SK-N-SH treated with all-trans-retinoic acid at 6 μM for 48 hours (cell line): ENCODE measurements around the gene PAXX.

Experiments
- BACH2 ChIP-seq: fragments of 250-450 bp; sonication (Bioruptor Pico); IDR thresholded peaks from 2 replicates; pipeline ENCODE4 v1.9.0; 2021; ENCODE audit warnings: mild to moderate bottlenecking, borderline replicate concordance
- CREB5 ChIP-seq: fragments of 250-450 bp; sonication (Bioruptor Pico); IDR thresholded peaks from 2 replicates; pipeline ENCODE4 v1.5.1; 2020; ENCODE audit warnings: low read depth, mild to moderate bottlenecking, moderate library complexity
- GLIS3 ChIP-seq: fragments of 250-450 bp; sonication (Bioruptor Pico); IDR thresholded peaks from 2 replicates; pipeline ENCODE4 v1.5.0; 2020; ENCODE audit warnings: mild to moderate bottlenecking, moderate library complexity
- PATZ1 ChIP-seq: fragments of 250-450 bp; sonication (Bioruptor Pico); IDR thresholded peaks from 2 replicates; pipeline ENCODE4 v1.8.0; 2020; ENCODE audit warnings: mild to moderate bottlenecking, moderate library complexity, borderline replicate concordance
- RARB ChIP-seq: fragments of 250-450 bp; sonication (Bioruptor Pico); IDR thresholded peaks from 2 replicates; pipeline ENCODE4 v1.8.0; 2021; ENCODE audit warnings: mild to moderate bottlenecking, moderate library complexity
- TCF4 ChIP-seq: fragments of 250-450 bp; sonication (Bioruptor Pico); IDR thresholded peaks from 2 replicates; pipeline ENCODE4 v1.8.0; 2021; ENCODE audit warnings: mild to moderate bottlenecking, moderate library complexity, borderline replicate concordance
- TOX ChIP-seq: fragments of 250-450 bp; sonication (Bioruptor Pico); IDR thresholded peaks from 2 replicates; pipeline ENCODE4 v1.8.0; 2021; ENCODE audit warnings: mild to moderate bottlenecking, moderate library complexity, borderline replicate concordance
- TSHZ2 ChIP-seq: fragments of 250-450 bp; sonication (Bioruptor Pico); IDR thresholded peaks from 2 replicates; pipeline ENCODE4 v1.5.0; 2020; ENCODE audit warnings: mild to moderate bottlenecking, moderate library complexity
- ZC3H10 ChIP-seq: fragments of 250-450 bp; sonication (Bioruptor Pico); IDR thresholded peaks from 2 replicates; pipeline ENCODE4 v1.5.1; 2021; ENCODE audit warnings: mild to moderate bottlenecking, moderate library complexity
- ZFP30 ChIP-seq: fragments of 450-650 bp; formaldehyde crosslinking; IDR thresholded peaks from 2 replicates; pipeline ENCODE4 v1.5.0; 2022; ENCODE audit warnings: mild to moderate bottlenecking, moderate library complexity
- ZNF70 ChIP-seq: fragments of 450-650 bp; formaldehyde crosslinking; IDR thresholded peaks from 2 replicates; pipeline ENCODE4 v1.5.0; 2020; ENCODE audit warnings: mild to moderate bottlenecking, moderate library complexity

GRCh38 chr9:136978865-136979544 lies 13.2 kb upstream of the PAXX start:
- TF ChIP-seq TSHZ2 (CRISPR knock-in tag): no peak
- TF ChIP-seq GLIS3 (CRISPR knock-in tag): no peak
- TF ChIP-seq TCF4 (CRISPR knock-in tag): no peak
- TF ChIP-seq CREB5 (CRISPR knock-in tag): no peak
- TF ChIP-seq TOX (CRISPR knock-in tag): no peak
- TF ChIP-seq ZC3H10 (CRISPR knock-in tag): no peak
- no peak for TF ChIP-seq ZNF70
- no peak for TF ChIP-seq BACH2
- TF ChIP-seq RARB (CRISPR knock-in tag): no peak
- no peak for TF ChIP-seq PATZ1 (CRISPR knock-in tag)
- no peak for TF ChIP-seq ZFP30 (CRISPR knock-in tag)
